ENCODE data around the gene OR52W1. TPM values are rescaled to one million over a fixed set of nuclear protein-coding genes. Genes with fewer than 3 reads are reported as not detected.

The OR52W1 gene
- total RNA-seq, 1 donor from 2014 or later: not detected

DNA sequence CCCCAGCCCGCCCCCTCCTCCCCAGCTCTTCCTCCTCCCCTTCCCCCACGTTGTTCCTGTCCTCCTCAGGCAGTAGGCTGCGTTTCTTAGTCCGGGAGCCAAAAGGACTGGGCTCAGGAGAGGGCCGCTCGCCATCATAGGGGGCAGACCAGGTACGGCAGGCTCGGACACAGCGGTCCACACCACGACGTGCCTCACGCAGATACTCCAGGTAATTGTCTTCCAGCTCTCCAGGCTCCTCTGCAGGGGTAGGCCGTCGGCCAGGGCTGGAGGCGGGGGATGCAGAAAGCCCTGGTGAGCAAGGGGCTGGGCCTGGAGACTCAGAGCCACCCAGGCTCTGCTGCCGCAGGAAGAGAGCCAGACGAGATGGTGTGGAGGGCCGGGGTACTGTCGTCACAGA lies 18.7 kb downstream of the OR52W1 start:
- no peak overlapping the region for H3K27ac Mint-ChIP-seq (ENCODE audit: unreplicated experiment)
- no peak for DNase-seq (ENCODE audit: low read depth, low spot score)

DNA sequence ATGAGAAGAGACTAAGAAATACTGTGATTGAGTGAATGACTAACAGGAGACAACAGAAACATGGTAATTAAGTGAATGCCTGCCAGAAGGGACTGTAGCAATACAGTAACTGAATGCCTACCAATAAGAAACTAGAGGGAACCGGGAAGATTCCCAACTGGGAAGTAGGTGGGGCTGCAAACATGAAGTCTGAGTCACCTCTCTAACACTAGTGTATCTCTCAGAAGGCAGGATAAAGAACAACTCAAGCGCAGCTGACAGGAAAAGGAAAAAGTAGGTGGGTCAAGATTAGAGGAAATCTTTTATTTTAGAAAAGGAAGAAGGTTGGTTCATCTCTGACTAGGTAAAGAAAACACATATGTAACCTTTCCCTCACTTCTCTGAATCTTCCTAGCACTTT lies 20.3 kb downstream of the OR52W1 start:
- Mint-ChIP-seq H3K4me1 (no peaks in the 10 kb centered on the region), H3K4me3 (no peak overlapping the region), H3K36me3 (ENCODE audit: low read depth) (peaks cover 3% of the 10 kb centered on the region), H3K27ac (ENCODE audit: unreplicated experiment) (no peak overlapping the region), H3K9me3 (no peaks in the 10 kb centered on the region), H3K27me3 (ENCODE audit: low read depth) (no peaks in the 10 kb centered on the region)
- TF ChIP-seq, protein P1, sequence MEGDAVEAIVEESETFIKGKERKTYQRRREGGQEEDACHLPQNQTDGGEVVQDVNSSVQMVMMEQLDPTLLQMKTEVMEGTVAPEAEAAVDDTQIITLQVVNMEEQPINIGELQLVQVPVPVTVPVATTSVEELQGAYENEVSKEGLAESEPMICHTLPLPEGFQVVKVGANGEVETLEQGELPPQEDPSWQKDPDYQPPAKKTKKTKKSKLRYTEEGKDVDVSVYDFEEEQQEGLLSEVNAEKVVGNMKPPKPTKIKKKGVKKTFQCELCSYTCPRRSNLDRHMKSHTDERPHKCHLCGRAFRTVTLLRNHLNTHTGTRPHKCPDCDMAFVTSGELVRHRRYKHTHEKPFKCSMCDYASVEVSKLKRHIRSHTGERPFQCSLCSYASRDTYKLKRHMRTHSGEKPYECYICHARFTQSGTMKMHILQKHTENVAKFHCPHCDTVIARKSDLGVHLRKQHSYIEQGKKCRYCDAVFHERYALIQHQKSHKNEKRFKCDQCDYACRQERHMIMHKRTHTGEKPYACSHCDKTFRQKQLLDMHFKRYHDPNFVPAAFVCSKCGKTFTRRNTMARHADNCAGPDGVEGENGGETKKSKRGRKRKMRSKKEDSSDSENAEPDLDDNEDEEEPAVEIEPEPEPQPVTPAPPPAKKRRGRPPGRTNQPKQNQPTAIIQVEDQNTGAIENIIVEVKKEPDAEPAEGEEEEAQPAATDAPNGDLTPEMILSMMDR (conservative IDR thresholded peaks at IDR 0.05): no peak
- no peak for DNase-seq (ENCODE audit: low read depth, low spot score)

More for the DNA sequence above, 18.7 kb downstream of the OR52W1 start:
- no peak overlapping the region for H3K4me3 Mint-ChIP-seq
- TF ChIP-seq, protein P1 (conservative IDR thresholded peaks at IDR 0.05): no peak
- H3K36me3 Mint-ChIP-seq (ENCODE audit: low read depth): peaks cover 3% of the 10 kb centered on the region
- no peaks in the 10 kb centered on the region for H3K4me1 Mint-ChIP-seq
- no peaks in the 10 kb centered on the region for H3K27me3 Mint-ChIP-seq (ENCODE audit: low read depth)
- H3K9me3 Mint-ChIP-seq: no peaks in the 10 kb centered on the region

DNA sequence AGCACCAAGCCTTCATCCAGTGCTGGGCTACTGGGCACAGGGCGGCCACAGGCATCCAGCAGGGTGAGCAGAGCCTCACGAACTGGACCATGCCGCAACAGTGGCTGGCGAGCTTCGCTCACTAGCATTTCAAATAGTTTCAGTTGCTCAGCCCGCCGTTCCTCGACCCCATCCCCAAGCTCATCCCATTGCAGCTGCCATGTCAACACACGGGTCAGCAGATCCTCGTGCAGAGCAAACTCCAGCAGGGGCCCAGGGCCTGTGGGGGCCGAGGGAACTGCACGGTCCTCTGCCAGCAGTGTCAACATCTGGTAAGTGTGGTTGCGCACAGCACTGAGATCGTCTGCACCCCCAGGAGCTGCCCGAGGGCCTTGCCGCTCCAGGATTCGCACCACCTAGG lies 24.8 kb downstream of the OR52W1 start:
- H3K36me3 Mint-ChIP-seq (ENCODE audit: low read depth): peaks cover 2% of the 10 kb centered on the region
- H3K4me3 Mint-ChIP-seq: no peak overlapping the region
- TF ChIP-seq, protein P1 (conservative IDR thresholded peaks at IDR 0.05): no peak
- DNase-seq (ENCODE audit: low read depth, low spot score): no peak
- no peaks in the 10 kb centered on the region for H3K4me1 Mint-ChIP-seq
- H3K9me3 Mint-ChIP-seq: no peaks in the 10 kb centered on the region
- H3K27me3 Mint-ChIP-seq (ENCODE audit: low read depth): no peaks in the 10 kb centered on the region
- H3K27ac Mint-ChIP-seq (ENCODE audit: unreplicated experiment): no peak overlapping the region

DNA sequence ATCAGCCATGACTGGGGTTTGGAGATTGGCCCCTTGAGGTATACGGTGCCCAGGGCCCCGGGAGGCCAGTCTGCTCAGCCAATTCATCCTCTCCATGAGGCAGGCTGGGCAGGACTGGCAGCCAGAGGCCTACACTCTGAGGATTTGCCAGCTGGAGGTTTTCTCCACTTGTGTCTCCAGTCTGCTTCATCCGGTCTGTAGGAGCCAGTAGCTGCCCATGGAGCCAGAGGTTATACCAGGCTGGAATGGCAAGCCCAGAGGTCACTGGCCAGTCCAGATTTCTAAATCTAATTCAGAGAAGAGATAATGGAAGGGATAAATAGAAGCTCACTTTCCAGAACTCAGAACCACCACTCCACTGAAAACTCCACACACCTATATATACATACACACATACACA lies 25.4 kb downstream of the OR52W1 start:
- peaks cover 2% of the 10 kb centered on the region for H3K36me3 Mint-ChIP-seq (ENCODE audit: low read depth)
- H3K27me3 Mint-ChIP-seq (ENCODE audit: low read depth): no peaks in the 10 kb centered on the region
- no peak overlapping the region for H3K27ac Mint-ChIP-seq (ENCODE audit: unreplicated experiment)
- no peaks in the 10 kb centered on the region for H3K9me3 Mint-ChIP-seq
- no peaks in the 10 kb centered on the region for H3K4me1 Mint-ChIP-seq
- DNase-seq (ENCODE audit: low read depth, low spot score): no peak
- TF ChIP-seq, protein P1 (conservative IDR thresholded peaks at IDR 0.05): no peak
- H3K4me3 Mint-ChIP-seq: no peak overlapping the region

DNA sequence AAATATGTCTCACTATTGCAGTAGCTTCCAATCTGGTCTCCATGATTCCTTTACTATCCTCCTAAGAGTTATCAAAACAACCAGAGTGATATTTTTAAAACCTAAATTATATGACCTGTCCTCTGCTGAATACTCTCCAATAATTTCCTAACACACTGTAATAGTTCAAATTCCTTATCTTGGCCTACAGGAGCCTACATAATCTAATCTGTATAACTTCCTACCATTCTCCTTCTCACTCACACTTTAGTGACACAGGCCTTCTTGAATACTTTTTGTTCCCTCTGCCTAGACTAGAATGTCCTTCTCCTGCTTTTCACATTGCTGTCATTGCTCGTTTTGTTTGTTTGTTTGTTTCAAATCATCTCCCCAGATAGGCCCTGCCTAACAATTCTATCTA lies 26.0 kb downstream of the OR52W1 start:
- no peak overlapping the region for H3K4me3 Mint-ChIP-seq
- no peaks in the 10 kb centered on the region for H3K27me3 Mint-ChIP-seq (ENCODE audit: low read depth)
- TF ChIP-seq, protein P1 (conservative IDR thresholded peaks at IDR 0.05): no peak
- H3K27ac Mint-ChIP-seq (ENCODE audit: unreplicated experiment): no peak overlapping the region
- no peaks in the 10 kb centered on the region for H3K4me1 Mint-ChIP-seq
- no peak for DNase-seq (ENCODE audit: low read depth, low spot score)
- peaks cover 2% of the 10 kb centered on the region for H3K36me3 Mint-ChIP-seq (ENCODE audit: low read depth)
- no peaks in the 10 kb centered on the region for H3K9me3 Mint-ChIP-seq

DNA sequence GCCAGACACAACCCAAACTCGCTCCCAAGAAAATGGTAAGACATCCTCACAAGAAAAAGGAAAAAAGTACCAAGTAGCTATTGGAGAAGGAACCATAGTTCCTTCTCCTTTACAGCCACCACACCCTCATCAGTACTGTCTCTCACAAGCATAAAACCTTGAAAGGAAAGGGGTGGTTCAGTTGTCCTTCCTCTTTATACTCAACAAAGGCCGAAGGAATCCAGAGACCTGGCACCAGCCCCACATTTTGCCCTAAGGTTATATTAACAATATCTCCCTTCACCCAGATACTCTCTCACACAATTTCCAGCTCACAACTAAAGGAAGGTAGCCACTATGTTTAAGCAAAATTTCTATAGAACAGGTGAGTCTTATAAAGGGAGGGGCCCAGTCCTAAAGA lies 26.9 kb downstream of the OR52W1 start:
- TF ChIP-seq, protein P1 (conservative IDR thresholded peaks at IDR 0.05): no peak
- peaks cover 1% of the 10 kb centered on the region for H3K4me1 Mint-ChIP-seq
- DNase-seq (ENCODE audit: low read depth, low spot score): no peak
- no peaks in the 10 kb centered on the region for H3K9me3 Mint-ChIP-seq
- H3K27ac Mint-ChIP-seq (ENCODE audit: unreplicated experiment): no peak overlapping the region
- H3K27me3 Mint-ChIP-seq (ENCODE audit: low read depth): no peaks in the 10 kb centered on the region
- no peak overlapping the region for H3K4me3 Mint-ChIP-seq
- H3K36me3 Mint-ChIP-seq (ENCODE audit: low read depth): peaks cover 2% of the 10 kb centered on the region
